H9 (cell line): Measurements from ENCODE around the gene CCDC88A. TPM values are rescaled to one million over a fixed set of nuclear protein-coding genes. Genes with fewer than 3 reads are reported as not detected.
A peak's percentile ranks its signal among the peaks of the same experiment; 100 is the strongest.

Experiments used
- DNase-seq: peaks from one replicate; pipeline ENCODE4 v3.0.0-alpha.2; 2017
- H2AFZ ChIP-seq: one replicate; pipeline ENCODE4 v1.6.1; 2013; ENCODE audit warnings: mild to moderate bottlenecking, low read length, control low read depth, moderate library complexity
- H2AK5ac ChIP-seq: 2 replicates; pipeline ENCODE4 v1.6.1; 2013; ENCODE audit warnings: low read length, control low read depth, mixed read lengths; ENCODE audit not compliant: insufficient read length
- H2BK120ac ChIP-seq: one replicate; pipeline ENCODE4 v1.6.1; 2013; ENCODE audit warnings: low read depth, mild to moderate bottlenecking, low read length, control low read depth, inconsistent platforms; ENCODE audit not compliant: poor library complexity, severe bottlenecking
- H2BK12ac ChIP-seq: 2 replicates; pipeline ENCODE4 v1.6.1; 2013; ENCODE audit warnings: low read length, control low read depth, mixed read lengths, low read depth; ENCODE audit not compliant: insufficient read length
- H2BK15ac ChIP-seq: 2 replicates; pipeline ENCODE4 v1.6.1; 2013; ENCODE audit warnings: low read depth, low read length, control low read depth
- H2BK20ac ChIP-seq: one replicate; pipeline ENCODE4 v1.6.1; 2013; ENCODE audit warnings: low read depth, mild to moderate bottlenecking, low read length, control low read depth, inconsistent platforms; ENCODE audit not compliant: poor library complexity, severe bottlenecking
- H2BK5ac ChIP-seq: 2 replicates; pipeline ENCODE4 v1.6.1; 2013; ENCODE audit warnings: low read length, control low read depth, mixed read lengths; ENCODE audit not compliant: insufficient read length
- H3K14ac ChIP-seq: 2 replicates; pipeline ENCODE4 v1.6.1; 2013; ENCODE audit warnings: low read length, control low read depth; ENCODE audit not compliant: insufficient read depth
- H3K18ac ChIP-seq: 2 replicates; pipeline ENCODE4 v1.6.1; 2013; ENCODE audit warnings: low read depth, mild to moderate bottlenecking, mixed read lengths, low read length, control low read depth; ENCODE audit not compliant: insufficient read length
- H3K23ac ChIP-seq: 2 replicates; pipeline ENCODE4 v1.6.1; 2013; ENCODE audit warnings: low read length, control low read depth, mixed read lengths, low read depth; ENCODE audit not compliant: insufficient read length
- H3K23me2 ChIP-seq: 2 replicates; pipeline ENCODE4 v1.6.1; 2013; ENCODE audit warnings: low read depth, mild to moderate bottlenecking, mixed read lengths, low read length, control low read depth; ENCODE audit not compliant: insufficient read length, poor library complexity, severe bottlenecking
- H3K27ac ChIP-seq: 2 replicates; pipeline ENCODE4 v1.5.1; 2013; ENCODE audit warnings: low read length, control low read depth, mixed read lengths, low read depth; ENCODE audit not compliant: insufficient read length
- H3K27me3 ChIP-seq: 2 replicates; pipeline ENCODE4 v1.6.1; 2013; ENCODE audit warnings: low read length, control low read depth, inconsistent platforms; ENCODE audit not compliant: insufficient read depth
- H3K4ac ChIP-seq: 2 replicates; pipeline ENCODE4 v1.6.1; 2013; ENCODE audit warnings: low read depth, mild to moderate bottlenecking, control low read depth, inconsistent platforms, low read length, moderate library complexity
- H3K4me1 ChIP-seq: 2 replicates; pipeline ENCODE4 v1.6.1; 2013; ENCODE audit warnings: low read length, control low read depth, inconsistent platforms; ENCODE audit not compliant: insufficient read depth
- H3K4me2 ChIP-seq: 2 replicates; pipeline ENCODE4 v1.6.1; 2013; ENCODE audit warnings: low read length, control low read depth, mixed read lengths; ENCODE audit not compliant: insufficient read length, insufficient read depth
- H3K56ac ChIP-seq: 2 replicates; pipeline ENCODE4 v1.6.1; 2013; ENCODE audit warnings: low read depth, mild to moderate bottlenecking, mixed read lengths, low read length, control low read depth; ENCODE audit not compliant: insufficient read length
- H3K79me1 ChIP-seq: 2 replicates; pipeline ENCODE4 v1.6.1; 2013; ENCODE audit warnings: low read depth, mild to moderate bottlenecking, moderate library complexity, low read length, control low read depth, inconsistent platforms; ENCODE audit not compliant: insufficient read depth, poor library complexity, severe bottlenecking
- H3K79me2 ChIP-seq: 2 replicates; pipeline ENCODE4 v1.6.1; 2013; ENCODE audit warnings: low read length, control low read depth, inconsistent platforms; ENCODE audit not compliant: insufficient read depth
- H3K9ac ChIP-seq: 2 replicates; pipeline ENCODE4 v1.6.1; 2013; ENCODE audit warnings: low read length, control low read depth, mixed read lengths; ENCODE audit not compliant: insufficient read length; ENCODE audit errors: extremely low read depth
- H3K9me3 ChIP-seq: one replicate; pipeline ENCODE4 v1.6.1; 2013; ENCODE audit warnings: low read depth, low read length, inconsistent platforms; ENCODE audit not compliant: control insufficient read depth
- H3T11ph ChIP-seq: one replicate; pipeline ENCODE4 v1.6.1; 2013; ENCODE audit warnings: mild to moderate bottlenecking, low read length, control low read depth, inconsistent platforms
- H4K20me1 ChIP-seq: one replicate; pipeline ENCODE4 v1.6.1; 2013; ENCODE audit not compliant: control insufficient read depth, insufficient read length, insufficient read depth
- H4K5ac ChIP-seq: 2 replicates; pipeline ENCODE4 v1.6.1; 2013; ENCODE audit warnings: low read depth, mild to moderate bottlenecking, mixed read lengths, low read length, control low read depth; ENCODE audit not compliant: insufficient read length
- H4K8ac ChIP-seq: replicated peaks from 2 replicates; pipeline ENCODE4 v1.6.1; 2013; ENCODE audit warnings: low read length, control low read depth, mixed read lengths, low read depth; ENCODE audit not compliant: insufficient read length
- H4K91ac ChIP-seq: 2 replicates; pipeline ENCODE4 v1.6.1; 2013; ENCODE audit warnings: low read depth, mild to moderate bottlenecking, moderate library complexity, mixed read lengths, low read length, control low read depth; ENCODE audit not compliant: insufficient read length
- H3K27ac Mint-ChIP-seq, 3 experiments: 2 replicates in 2 of 3; 3 replicates in 1 of 3; pipeline ENCODE4 v1.8.0; 2020 to 2021; ENCODE audit warnings: mixed read lengths in 3 of 3, mild to moderate bottlenecking in 1 of 3, moderate library complexity in 1 of 3
- H3K27me3 Mint-ChIP-seq: 2 replicates; pipeline ENCODE4 v1.8.0; 2021; ENCODE audit warnings: low read depth, mild to moderate bottlenecking, moderate library complexity, mixed read lengths
- H3K36me3 Mint-ChIP-seq, 3 experiments: 2 replicates in 2 of 3; 3 replicates in 1 of 3; pipeline ENCODE4 v1.8.0; 2020 to 2021; ENCODE audit warnings: low read depth in 3 of 3, mixed read lengths in 3 of 3; ENCODE audit not compliant: insufficient read depth in 1 of 3
- H3K4me1 Mint-ChIP-seq, 2 experiments: 2 replicates each; pipeline ENCODE4 v1.8.0; 2020; ENCODE audit warnings: mixed read lengths in 2 of 2
- H3K4me3 Mint-ChIP-seq, 2 experiments: 2 replicates in 1 of 2; 3 replicates in 1 of 2; pipeline ENCODE4 v1.8.0; 2020 to 2021; ENCODE audit warnings: mild to moderate bottlenecking in 2 of 2, mixed read lengths in 2 of 2, moderate library complexity in 1 of 2
- H3K9me3 Mint-ChIP-seq, 2 experiments: 2 replicates in 1 of 2; 3 replicates in 1 of 2; pipeline ENCODE4 v1.8.0; 2020; ENCODE audit warnings: mild to moderate bottlenecking in 2 of 2, mixed read lengths in 2 of 2, moderate library complexity in 1 of 2
- WGBS: extraction: QIAGEN DNeasy Blood & Tissue Kit; methylation state at CpG from one replicate; pipeline ENCODE4 v1.1.7; 2013; ENCODE audit warnings: missing lambda C conversion rate, low lambda C conversion rate, mixed read lengths; ENCODE audit not compliant: insufficient read length; ENCODE audit errors: extremely low coverage; 5-methylcytosine and 5-hydroxymethylcytosine counted together
- total RNA-seq: library from RNA; stranded (reverse); gene quantifications from 2 replicates; pipeline ENCODE4 v1.2.1, GENCODE V29; 2021
- TF ChIP-seq, protein P1 (sequence below): fragments of 200-600 bp; sonication (generic); conservative IDR thresholded peaks from 3 replicates; pipeline ENCODE4 v1.8.0; 2021; ENCODE audit warnings: antibody characterized with exemption, mild to moderate bottlenecking

CCDC88A gene
- total RNA-seq, 1 experiment from 2014 or later: 91.8 TPM

DNA sequence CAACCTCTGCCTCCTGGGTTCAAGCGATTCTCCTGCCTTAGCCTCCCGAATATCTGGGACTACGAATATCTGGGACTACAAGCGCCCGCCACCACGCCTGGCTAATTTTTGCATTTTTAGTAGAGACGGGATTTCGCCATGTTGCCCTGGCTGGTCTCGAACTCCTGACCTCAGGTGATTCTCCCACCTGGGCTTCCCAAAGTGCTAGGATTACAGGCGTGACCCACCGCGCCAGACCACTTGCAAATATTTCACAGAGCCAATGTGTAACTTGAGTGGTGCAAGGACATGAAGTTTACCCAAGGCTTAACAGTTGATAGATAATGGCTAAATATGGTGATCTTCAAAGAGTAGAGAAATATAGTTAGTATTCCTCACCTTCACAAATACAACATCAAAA lies 136.6 kb downstream of the CCDC88A start:
- H3K4me3 Mint-ChIP-seq: peak overlapping the region; percentile 28 to 72; a peak in 3 of 5 replicates
- Histone ChIP-seq H2BK20ac (no peak overlapping the region), H3K79me1 (no peaks in the 10 kb centered on the region), H2AK5ac (no peak overlapping the region), H4K5ac (no peak overlapping the region), H3K56ac (no peak overlapping the region), H3K4ac (no peak overlapping the region), H2BK5ac (no peak overlapping the region), H2BK120ac (no peak overlapping the region), H3K79me2 (no peaks in the 10 kb centered on the region), H2BK12ac (no peak overlapping the region), H2AFZ (no peak overlapping the region), H4K91ac (no peak overlapping the region), H3K27ac (no peak overlapping the region), H3K23me2 (peaks cover 8% of the 10 kb centered on the region), H3K9ac (no peak overlapping the region), H3K4me1 (no peaks in the 10 kb centered on the region; the same call in 1 of the 2 replicates), H3K9me3 (no peaks in the 10 kb centered on the region), H3K18ac (no peak overlapping the region), H3K14ac (no peak overlapping the region), H3K23ac (no peak overlapping the region), H4K8ac (no peak overlapping the region), H3T11ph (no peak overlapping the region), H2BK15ac (no peak overlapping the region), H4K20me1 (no peaks in the 10 kb centered on the region), H3K27me3 (no peaks in the 10 kb centered on the region), H3K4me2 (peak overlapping the region; percentile 71)
- H3K27me3 Mint-ChIP-seq: no peaks in the 10 kb centered on the region
- TF ChIP-seq, protein P1, sequence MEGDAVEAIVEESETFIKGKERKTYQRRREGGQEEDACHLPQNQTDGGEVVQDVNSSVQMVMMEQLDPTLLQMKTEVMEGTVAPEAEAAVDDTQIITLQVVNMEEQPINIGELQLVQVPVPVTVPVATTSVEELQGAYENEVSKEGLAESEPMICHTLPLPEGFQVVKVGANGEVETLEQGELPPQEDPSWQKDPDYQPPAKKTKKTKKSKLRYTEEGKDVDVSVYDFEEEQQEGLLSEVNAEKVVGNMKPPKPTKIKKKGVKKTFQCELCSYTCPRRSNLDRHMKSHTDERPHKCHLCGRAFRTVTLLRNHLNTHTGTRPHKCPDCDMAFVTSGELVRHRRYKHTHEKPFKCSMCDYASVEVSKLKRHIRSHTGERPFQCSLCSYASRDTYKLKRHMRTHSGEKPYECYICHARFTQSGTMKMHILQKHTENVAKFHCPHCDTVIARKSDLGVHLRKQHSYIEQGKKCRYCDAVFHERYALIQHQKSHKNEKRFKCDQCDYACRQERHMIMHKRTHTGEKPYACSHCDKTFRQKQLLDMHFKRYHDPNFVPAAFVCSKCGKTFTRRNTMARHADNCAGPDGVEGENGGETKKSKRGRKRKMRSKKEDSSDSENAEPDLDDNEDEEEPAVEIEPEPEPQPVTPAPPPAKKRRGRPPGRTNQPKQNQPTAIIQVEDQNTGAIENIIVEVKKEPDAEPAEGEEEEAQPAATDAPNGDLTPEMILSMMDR: no peak
- H3K36me3 Mint-ChIP-seq: peaks cover 2 to 17% (median 10%) of the 10 kb centered on the region in 3 experiments
- no peaks in the 10 kb centered on the region for H3K9me3 Mint-ChIP-seq
- H3K27ac Mint-ChIP-seq: no peak overlapping the region; a peak in 1 of 7 replicates
- WGBS: no CpG with 5 or more reads among the region's 12 CpGs
- no peak for DNase-seq
- peaks cover 45 to 56% of the 10 kb centered on the region in 2 experiments for H3K4me1 Mint-ChIP-seq
